Activated naive CD4-positive, alpha-beta T cell treated with Interleukin-2 at 50 U/mL for 16 hours (primary cell): ENCODE data around the gene ZBTB45.

Source experiments
- DNase-seq: peaks from one replicate; pipeline ENCODE4 v3.0.0-alpha.2; 2020

Gene ZBTB45

GRCh38 chr19:58519355-58520256 is at the start of gene ZBTB45:
TSS of gene ZBTB45 (minus strand) at chr19:58519810. CDS start at chr19:58517673, 2,137 bp downstream.
- peak; percentile 89 for DNase-seq

GRCh38 chr19:58568453-58569130 is 49.0 kb upstream of the ZBTB45 start:
- DNase-seq: no peak

- DNase-seq: no peak
Measured at GRCh38 chr19:58566989-58567388, 47.4 kb upstream of the ZBTB45 start.

GRCh38 chr19:58563823-58564222 is 44.2 kb upstream of the ZBTB45 start:
- DNase-seq: no peak

GRCh38 chr19:58563034-58563573 is 43.5 kb upstream of the ZBTB45 start:
- DNase-seq: no peak

- peak; percentile 40 for DNase-seq
Measured at GRCh38 chr19:58562122-58563033, 42.8 kb upstream of the ZBTB45 start.

- DNase-seq: no peak
Measured at GRCh38 chr19:58561373-58562121, 41.9 kb upstream of the ZBTB45 start.

- no peak for DNase-seq
Measured at GRCh38 chr19:58560921-58561320, 41.3 kb upstream of the ZBTB45 start.

GRCh38 chr19:58560007-58560887 is 40.6 kb upstream of the ZBTB45 start:
- DNase-seq: no peak

GRCh38 chr19:58559275-58560006 is 39.8 kb upstream of the ZBTB45 start:
- DNase-seq: peak; percentile 67

- peak; percentile 99 for DNase-seq
Measured at GRCh38 chr19:58558623-58559274, 39.1 kb upstream of the ZBTB45 start.

GRCh38 chr19:58558066-58558622 is 38.5 kb upstream of the ZBTB45 start, which contains the start of gene UBE2M:
TSS of gene UBE2M (minus strand) at chr19:58558611. CDS start at chr19:58558381, 230 bp downstream.
- DNase-seq: peak; percentile 71

GRCh38 chr19:58557221-58558065 is 37.8 kb upstream of the ZBTB45 start:
- DNase-seq: no peak

GRCh38 chr19:58556622-58557220 is 37.1 kb upstream of the ZBTB45 start:
- DNase-seq: no peak

- DNase-seq: no peak
Measured at GRCh38 chr19:58555920-58556621, 36.5 kb upstream of the ZBTB45 start.

- DNase-seq: no peak
Measured at GRCh38 chr19:58555369-58555885, 35.8 kb upstream of the ZBTB45 start.
